ENCODE results near the gene WTIP. TPM values are rescaled to one million over a fixed set of nuclear protein-coding genes. Genes with fewer than 3 reads are reported as not detected.
"Not testable (repeated sequence)": the region's sequence is repeated elsewhere in the genome, so short reads cannot be mapped to it uniquely, and the experiment has no call there.

WTIP gene
- total RNA-seq, 2 donors from 2014 or later, result 0.08 to 0.10 TPM

DNA sequence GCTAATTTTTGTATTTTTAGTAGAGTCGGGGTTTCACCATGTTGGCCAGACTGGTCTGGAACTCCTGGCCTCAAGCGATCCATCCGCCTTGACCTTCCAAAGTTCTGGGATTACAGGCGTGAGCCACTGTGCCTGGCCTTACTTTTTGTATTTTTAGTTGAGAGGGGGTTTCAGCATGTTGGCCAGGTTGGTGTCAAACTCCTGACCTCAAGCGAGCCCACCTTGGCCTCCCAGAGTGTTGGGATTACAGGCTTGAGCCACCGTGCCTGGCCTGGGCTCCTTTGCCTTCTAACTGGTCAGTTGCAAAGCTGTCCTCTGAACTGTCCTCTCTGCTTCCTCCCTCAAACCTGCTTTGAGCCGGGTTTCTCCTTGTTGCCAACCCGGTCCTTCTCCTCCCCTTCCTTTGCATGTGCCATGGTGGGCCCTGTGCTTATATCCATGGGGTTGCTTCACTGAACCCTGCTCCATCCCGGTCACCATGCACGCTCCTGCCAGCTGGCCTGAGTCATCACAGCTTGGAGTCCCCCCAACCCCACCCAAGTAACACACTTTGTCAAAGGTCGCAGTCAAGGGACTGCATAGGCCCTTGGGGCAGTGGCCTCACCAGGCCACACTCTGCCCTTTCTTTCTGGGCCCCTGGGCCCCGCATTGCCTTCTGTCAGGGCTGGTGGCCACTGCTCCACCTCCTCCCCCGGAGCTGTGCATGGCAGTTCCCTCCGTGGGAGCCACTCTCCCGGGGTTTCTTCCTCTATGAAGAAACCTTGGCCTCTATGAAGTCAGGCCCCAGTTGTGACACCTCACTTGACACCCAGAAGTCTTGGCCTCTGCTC, 21.2 kb downstream of the WTIP start:
- Mint-ChIP-seq H3K27ac (no peak overlapping the region), H3K4me1 (peaks cover 12% of the 10 kb centered on the region), H3K36me3 (ENCODE audit: low read depth) (no peaks in the 10 kb centered on the region), H3K4me3 (no peak overlapping the region), H3K27me3 (peaks cover 24% of the 10 kb centered on the region)
- no peak for DNase-seq
- no peaks in the 10 kb centered on the region for H3K9me3 ChIP-seq (ENCODE audit: control insufficient read depth, low read length, poor library complexity, severe bottlenecking)
- ATAC-seq, result no peak

GRCh38 chr19:34503531-34504272, 22.1 kb downstream of the WTIP start:
- ATAC-seq (no peak), DNase-seq (no peak)
- Mint-ChIP-seq H3K27me3 (peaks cover 21% of the 10 kb centered on the region), H3K4me1 (peaks cover 9% of the 10 kb centered on the region), H3K27ac (no peak overlapping the region), H3K4me3 (peak overlapping the region; percentile 63), H3K36me3 (ENCODE audit: low read depth) (no peaks in the 10 kb centered on the region)
- no peaks in the 10 kb centered on the region for H3K9me3 ChIP-seq (ENCODE audit: control insufficient read depth, low read length, poor library complexity, severe bottlenecking)

GRCh38 chr19:34504273-34504808, 22.8 kb downstream of the WTIP start:
- no peaks in the 10 kb centered on the region for H3K36me3 Mint-ChIP-seq (ENCODE audit: low read depth)
- H3K4me3 Mint-ChIP-seq, result peak overlapping the region; percentile 63
- ATAC-seq (no peak), DNase-seq (no peak)
- H3K27me3 Mint-ChIP-seq, result peaks cover 19% of the 10 kb centered on the region
- no peaks in the 10 kb centered on the region for H3K9me3 ChIP-seq (ENCODE audit: control insufficient read depth, low read length, poor library complexity, severe bottlenecking)
- H3K27ac Mint-ChIP-seq, result no peak overlapping the region
- H3K4me1 Mint-ChIP-seq, result peaks cover 9% of the 10 kb centered on the region

GRCh38 chr19:34504809-34505291, 23.3 kb downstream of the WTIP start:
- ATAC-seq, result no peak
- H3K4me1 Mint-ChIP-seq, result peaks cover 9% of the 10 kb centered on the region
- no peaks in the 10 kb centered on the region for H3K9me3 ChIP-seq (ENCODE audit: control insufficient read depth, low read length, poor library complexity, severe bottlenecking)
- H3K27ac Mint-ChIP-seq, result no peak overlapping the region
- H3K27me3 Mint-ChIP-seq, result peaks cover 19% of the 10 kb centered on the region
- no peaks in the 10 kb centered on the region for H3K36me3 Mint-ChIP-seq (ENCODE audit: low read depth)
- H3K4me3 Mint-ChIP-seq, result no peak overlapping the region
- DNase-seq, result no peak

GRCh38 chr19:34505321-34506025, 23.9 kb downstream of the WTIP start:
- Mint-ChIP-seq H3K27ac (no peak overlapping the region), H3K4me3 (no peak overlapping the region), H3K4me1 (peaks cover 7% of the 10 kb centered on the region), H3K27me3 (peaks cover 19% of the 10 kb centered on the region), H3K36me3 (ENCODE audit: low read depth) (no peaks in the 10 kb centered on the region)
- no peaks in the 10 kb centered on the region for H3K9me3 ChIP-seq (ENCODE audit: control insufficient read depth, low read length, poor library complexity, severe bottlenecking)
- DNase-seq (no peak), ATAC-seq (no peak)

DNA sequence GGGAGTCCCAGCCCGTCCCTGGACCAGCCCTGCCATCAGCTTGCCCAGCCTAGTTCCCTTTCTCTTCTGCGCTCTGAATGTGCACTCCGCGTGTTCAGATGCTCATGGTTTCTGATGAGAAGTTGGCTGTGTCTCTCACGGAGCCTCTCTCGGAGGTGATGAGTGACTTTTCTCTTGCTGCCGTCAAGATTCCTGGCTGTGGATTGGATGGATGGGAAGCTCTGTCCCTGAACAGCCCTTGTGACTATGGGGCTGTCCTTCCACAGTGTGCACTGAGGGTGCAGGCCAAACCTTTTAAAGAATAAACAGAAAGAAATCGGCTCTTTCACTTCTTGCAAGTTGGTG, 24.4 kb downstream of the WTIP start:
- peaks cover 7% of the 10 kb centered on the region for H3K4me1 Mint-ChIP-seq
- H3K4me3 Mint-ChIP-seq, result no peak overlapping the region
- ATAC-seq, result no peak
- no peaks in the 10 kb centered on the region for H3K9me3 ChIP-seq (ENCODE audit: control insufficient read depth, low read length, poor library complexity, severe bottlenecking)
- H3K27me3 Mint-ChIP-seq, result peaks cover 19% of the 10 kb centered on the region
- DNase-seq, result no peak
- H3K36me3 Mint-ChIP-seq (ENCODE audit: low read depth), result no peaks in the 10 kb centered on the region
- H3K27ac Mint-ChIP-seq, result no peak overlapping the region

- Mint-ChIP-seq H3K36me3 (ENCODE audit: low read depth) (no peaks in the 10 kb centered on the region), H3K4me1 (peaks cover 5% of the 10 kb centered on the region), H3K4me3 (no peak overlapping the region), H3K27me3 (peaks cover 19% of the 10 kb centered on the region), H3K27ac (no peak overlapping the region)
- ATAC-seq (no peak), DNase-seq (no peak)
- no peaks in the 10 kb centered on the region for H3K9me3 ChIP-seq (ENCODE audit: control insufficient read depth, low read length, poor library complexity, severe bottlenecking)
These were observed 26.0 kb downstream of the WTIP start for GRCh38 chr19:34507414-34508067.

DNA sequence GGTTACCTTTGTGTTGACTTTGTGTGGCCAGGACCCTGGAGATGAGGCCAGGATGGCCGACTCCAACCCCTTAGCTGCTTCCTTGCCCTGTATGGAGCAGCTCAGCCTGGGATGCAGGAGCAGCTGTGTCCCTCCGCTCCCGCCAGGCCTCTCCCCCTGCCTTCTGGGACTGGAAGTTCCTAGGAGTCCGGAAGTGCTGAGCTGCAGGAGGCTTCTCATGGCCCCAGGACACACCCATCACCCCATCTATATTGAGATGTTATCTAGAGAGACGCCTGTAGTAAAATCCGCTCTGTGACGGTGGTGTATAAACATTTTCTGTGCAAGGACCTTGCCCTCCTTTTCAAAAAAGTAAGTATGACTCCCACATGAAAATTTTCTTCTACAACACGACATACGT, 27.0 kb downstream of the WTIP start:
- no peak overlapping the region for H3K27ac Mint-ChIP-seq
- peaks cover 12% of the 10 kb centered on the region for H3K27me3 Mint-ChIP-seq
- no peaks in the 10 kb centered on the region for H3K9me3 ChIP-seq (ENCODE audit: control insufficient read depth, low read length, poor library complexity, severe bottlenecking)
- peaks cover 2% of the 10 kb centered on the region for H3K4me1 Mint-ChIP-seq
- no peak overlapping the region for H3K4me3 Mint-ChIP-seq
- DNase-seq, result no peak
- no peak for ATAC-seq
- no peaks in the 10 kb centered on the region for H3K36me3 Mint-ChIP-seq (ENCODE audit: low read depth)

- ATAC-seq; H3K36me3 Mint-ChIP-seq (ENCODE audit: low read depth); H3K27me3 Mint-ChIP-seq; H3K4me3 Mint-ChIP-seq; H3K4me1 Mint-ChIP-seq; DNase-seq; H3K27ac Mint-ChIP-seq; H3K9me3 ChIP-seq (ENCODE audit: control insufficient read depth, low read length, poor library complexity, severe bottlenecking): not testable (repeated sequence)
These were observed 29.3 kb downstream of the WTIP start for GRCh38 chr19:34510904-34511303.

DNA sequence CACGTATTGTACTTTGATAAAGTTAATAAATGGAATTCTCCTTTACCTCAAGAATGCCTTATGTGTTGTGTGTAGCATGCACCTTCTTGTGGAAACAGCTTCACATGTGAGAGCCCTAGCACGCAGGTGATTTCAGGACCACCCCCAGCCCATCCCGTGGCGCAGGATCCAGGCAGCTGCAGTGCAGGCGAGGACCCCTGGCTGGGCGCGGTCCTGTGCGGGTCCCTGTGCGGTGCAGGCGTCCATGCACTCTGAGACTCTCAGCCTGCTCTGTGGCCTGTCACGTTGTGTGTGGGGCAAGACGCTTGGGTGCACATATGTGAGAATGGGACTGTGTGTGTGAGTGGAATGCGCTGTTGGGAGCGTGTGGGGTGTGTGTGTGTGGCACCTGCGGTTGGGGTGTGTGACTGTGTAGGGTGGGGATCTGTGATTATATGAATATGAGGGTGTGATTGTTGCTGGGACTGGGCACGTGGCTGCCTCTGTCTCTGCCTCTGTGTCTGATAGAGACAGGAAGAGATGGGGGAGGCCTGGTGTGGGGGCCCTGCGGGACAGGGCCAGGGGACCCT, 30.8 kb downstream of the WTIP start:
- H3K4me3 Mint-ChIP-seq, result no peak overlapping the region
- no peak overlapping the region for H3K27ac Mint-ChIP-seq
- no peaks in the 10 kb centered on the region for H3K9me3 ChIP-seq (ENCODE audit: control insufficient read depth, low read length, poor library complexity, severe bottlenecking)
- ATAC-seq (no peak), DNase-seq (no peak)
- H3K4me1 Mint-ChIP-seq, result no peaks in the 10 kb centered on the region
- no peaks in the 10 kb centered on the region for H3K36me3 Mint-ChIP-seq (ENCODE audit: low read depth)
- H3K27me3 Mint-ChIP-seq, result no peaks in the 10 kb centered on the region

- ATAC-seq, result no peak
- Mint-ChIP-seq H3K27ac (no peak overlapping the region), H3K4me3 (no peak overlapping the region), H3K4me1 (no peaks in the 10 kb centered on the region), H3K27me3 (no peaks in the 10 kb centered on the region), H3K36me3 (ENCODE audit: low read depth) (no peaks in the 10 kb centered on the region)
- no peak for DNase-seq
- no peaks in the 10 kb centered on the region for H3K9me3 ChIP-seq (ENCODE audit: control insufficient read depth, low read length, poor library complexity, severe bottlenecking)
These were observed 32.2 kb downstream of the WTIP start for GRCh38 chr19:34513767-34514166.

GRCh38 chr19:34519602-34520001, 38.0 kb downstream of the WTIP start:
- Mint-ChIP-seq H3K4me3 (no peak overlapping the region), H3K27me3 (peaks cover 33% of the 10 kb centered on the region), H3K36me3 (ENCODE audit: low read depth) (peaks cover 3% of the 10 kb centered on the region), H3K4me1 (no peaks in the 10 kb centered on the region), H3K27ac (no peak overlapping the region)
- no peak for ATAC-seq
- no peak for DNase-seq
- no peaks in the 10 kb centered on the region for H3K9me3 ChIP-seq (ENCODE audit: control insufficient read depth, low read length, poor library complexity, severe bottlenecking)

Data from T-helper 17 cell (primary cell).